ENCODE measurements around the gene ZACN. TPM values are rescaled to one million over a fixed set of nuclear protein-coding genes. Genes with fewer than 3 reads are reported as not detected.

Gene ZACN
- total RNA-seq, result not detected in 2 replicates

GRCh38 chr17:76078860-76079534, at the start of gene ZACN:
Gene ZACN (plus strand): TSS chr17:76079182. CDS start chr17:76079265, 83 bp downstream.

DNA sequence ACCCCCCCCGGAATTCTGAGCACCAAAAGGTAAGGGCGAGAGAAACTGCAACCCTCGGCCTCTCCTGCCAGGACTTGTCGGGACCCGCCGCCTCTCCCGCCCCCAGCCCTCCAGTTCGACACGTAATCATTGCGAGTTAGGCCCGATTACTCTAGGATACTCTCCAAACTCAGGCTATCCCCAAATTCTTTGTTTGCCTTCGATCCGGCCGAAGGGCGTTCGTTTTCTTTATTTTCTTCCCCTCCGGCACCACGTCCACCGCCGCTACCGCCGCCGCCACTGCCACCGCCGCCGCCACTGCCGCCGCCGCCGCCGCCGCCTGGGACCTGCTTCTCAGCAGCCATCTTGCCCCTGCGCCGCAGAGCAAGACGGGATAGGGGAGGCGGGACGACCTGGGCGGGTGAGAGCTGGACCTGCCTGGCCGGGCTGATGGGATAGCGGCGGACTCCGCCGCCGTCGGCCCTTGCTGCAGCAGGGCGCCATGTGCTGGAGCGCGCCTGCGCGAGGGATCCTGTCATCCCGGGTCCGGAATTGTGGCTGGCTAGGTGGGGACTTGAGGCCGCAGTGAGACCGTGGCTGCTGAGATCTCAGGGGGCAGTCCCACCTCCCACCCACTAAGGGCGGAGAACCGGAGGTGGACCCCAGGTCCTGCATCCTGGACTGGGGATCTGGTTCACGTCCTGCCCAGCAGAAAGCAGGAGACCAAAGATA, 6.7 kb upstream of the ZACN start, which contains the start of gene SRP68:
SRP68 (minus strand) TSS at position 370 of the 711 bp plus-strand sequence; CDS start at position 344, 26 bp downstream.

DNA sequence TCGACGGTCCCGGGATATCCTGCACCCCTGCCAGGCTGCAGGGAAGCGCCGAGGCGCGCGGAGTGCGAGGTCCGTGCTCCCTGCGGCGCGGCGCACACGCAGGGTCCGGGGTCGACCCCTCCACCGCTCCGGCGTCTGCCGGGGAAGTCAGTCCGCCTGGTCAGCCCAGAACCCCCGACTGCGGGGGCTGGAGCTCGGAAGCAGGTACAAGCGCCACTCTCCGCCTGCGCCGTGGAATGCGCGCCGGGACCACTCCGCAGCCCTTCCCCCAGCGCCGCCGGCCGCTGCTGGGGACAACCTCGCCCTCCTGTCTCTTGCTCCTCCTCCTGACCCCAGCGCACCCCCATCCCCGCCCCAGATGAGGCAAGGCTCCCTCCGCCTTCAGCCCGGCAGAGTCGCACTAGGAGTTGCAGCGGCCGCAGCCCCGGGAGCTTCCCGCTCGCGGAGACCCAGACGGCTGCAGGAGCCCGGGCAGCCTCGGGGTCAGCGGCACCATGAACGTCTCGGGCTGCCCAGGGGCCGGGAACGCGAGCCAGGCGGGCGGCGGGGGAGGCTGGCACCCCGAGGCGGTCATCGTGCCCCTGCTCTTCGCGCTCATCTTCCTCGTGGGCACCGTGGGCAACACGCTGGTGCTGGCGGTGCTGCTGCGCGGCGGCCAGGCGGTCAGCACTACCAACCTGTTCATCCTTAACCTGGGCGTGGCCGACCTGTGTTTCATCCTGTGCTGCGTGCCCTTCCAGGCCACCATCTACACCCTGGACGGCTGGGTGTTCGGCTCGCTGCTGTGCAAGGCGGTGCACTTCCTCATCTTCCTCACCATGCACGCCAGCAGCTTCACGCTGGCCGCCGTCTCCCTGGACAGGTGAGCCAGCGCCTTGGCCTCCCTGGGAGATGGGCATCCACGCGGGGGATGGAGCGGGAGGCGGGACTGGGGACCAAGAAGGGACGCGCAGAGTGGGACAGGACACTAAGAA, 4.3 kb upstream of the ZACN start, which contains the start of gene GALR2:
GALR2 (plus strand) TSS at position 392 of the 974 bp plus-strand sequence; CDS start at position 495, 103 bp downstream.

GRCh38 chr17:76103274-76104139, 24.5 kb downstream of the ZACN start, which contains the start of gene EXOC7:
Gene EXOC7 (minus strand): TSS chr17:76103787. CDS start chr17:76103692, 95 bp downstream.

Other genes with a start within 250 kb of the ZACN start
- gene UNC13D, start 234.8 kb upstream of the ZACN start, total RNA-seq, result 3.4 TPM in 2 replicates
- gene WBP2, start 223.8 kb upstream of the ZACN start, total RNA-seq, result 15.9 and 17.6 TPM in 2 replicates
- gene TRIM47, start 200.6 kb upstream of the ZACN start, total RNA-seq, result 33.8 and 34.9 TPM in 2 replicates
- gene TRIM65, start 182.2 kb upstream of the ZACN start, total RNA-seq, result 20.1 and 22.3 TPM in 2 replicates
- 30.1 and 34.8 TPM in 2 replicates for gene MRPL38, start 174.3 kb upstream of the ZACN start, total RNA-seq
- 6.9 and 8.4 TPM in 2 replicates for gene FBF1, start 138.1 kb upstream of the ZACN start, total RNA-seq
- 58.5 and 67.3 TPM in 2 replicates for gene ACOX1, start 100.0 kb upstream of the ZACN start, total RNA-seq
- 12.0 and 22.2 TPM in 2 replicates for gene TEN1, start 99.9 kb upstream of the ZACN start, total RNA-seq
- gene CDK3, start 78.3 kb upstream of the ZACN start, total RNA-seq, result 0.45 and 2.0 TPM in 2 replicates
- gene EVPL, start 51.9 kb upstream of the ZACN start, total RNA-seq, result not detected in 2 replicates
- gene SRP68, start 6.7 kb upstream of the ZACN start, total RNA-seq, result 31.9 and 36.6 TPM in 2 replicates
- gene GALR2, start 4.4 kb upstream of the ZACN start, total RNA-seq, result not detected in 2 replicates
- 73.9 and 78.0 TPM in 2 replicates for gene EXOC7, start 24.6 kb downstream of the ZACN start, total RNA-seq
- gene FOXJ1, start 62.1 kb downstream of the ZACN start, total RNA-seq, result not detected in 2 replicates
- gene RNF157, start 161.3 kb downstream of the ZACN start, total RNA-seq, result under 0.01 and 0.09 TPM in 2 replicates
- 6.3 and 9.0 TPM in 2 replicates for gene UBALD2, start 186.2 kb downstream of the ZACN start, total RNA-seq
- gene QRICH2, start 229.1 kb downstream of the ZACN start, total RNA-seq, result 2.9 and 4.1 TPM in 2 replicates